ENCODE data around the gene TBC1D3B.
"Not testable (repeated sequence)": the region's sequence is repeated elsewhere in the genome, so short reads cannot be mapped to it uniquely, and the experiment has no call there.

Gene TBC1D3B

DNA sequence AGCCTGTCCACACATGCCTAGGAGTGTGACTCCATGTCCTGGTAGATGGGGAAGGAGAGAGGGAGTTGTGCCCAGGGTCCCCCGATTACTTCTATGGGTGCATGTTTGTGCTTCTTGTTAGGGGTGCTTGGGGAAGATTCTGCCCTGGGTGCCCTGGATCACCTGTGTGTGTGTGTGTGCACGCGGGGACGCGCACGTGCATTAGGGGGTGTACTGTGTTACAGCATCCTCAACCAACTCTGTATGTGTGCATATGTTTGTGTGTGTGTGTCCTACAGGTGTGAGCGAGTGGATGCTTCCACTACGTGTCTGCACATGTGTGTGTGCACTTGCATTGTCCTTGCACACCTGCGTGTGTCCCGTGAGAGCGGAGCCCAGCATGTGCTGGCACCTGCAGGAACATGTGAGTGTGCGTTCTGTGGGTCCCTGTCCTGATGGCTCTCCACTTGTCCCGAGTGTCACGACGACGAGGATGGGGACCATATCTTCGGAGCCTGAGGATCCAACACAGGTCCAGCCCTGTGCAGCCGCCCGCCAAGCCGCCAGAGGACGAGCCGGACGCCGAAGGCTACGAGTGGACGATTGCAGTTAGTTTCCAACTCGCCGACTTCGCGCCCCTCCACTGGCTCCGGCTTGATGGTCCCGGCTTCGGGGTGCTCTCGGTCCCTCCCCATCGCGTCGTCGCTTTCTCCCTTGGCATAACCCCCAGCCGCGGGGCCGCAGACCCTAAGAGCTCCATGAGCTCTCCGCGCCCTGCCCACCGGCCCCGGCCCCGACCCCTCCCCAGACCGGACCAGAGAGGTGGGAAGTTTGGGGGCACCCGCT lies 6.0 kb upstream of the TBC1D3B start:
- H3K27ac ChIP-seq, result no peak overlapping the region
- no peak for DNase-seq (ENCODE audit: low read depth, low spot score)

DNA sequence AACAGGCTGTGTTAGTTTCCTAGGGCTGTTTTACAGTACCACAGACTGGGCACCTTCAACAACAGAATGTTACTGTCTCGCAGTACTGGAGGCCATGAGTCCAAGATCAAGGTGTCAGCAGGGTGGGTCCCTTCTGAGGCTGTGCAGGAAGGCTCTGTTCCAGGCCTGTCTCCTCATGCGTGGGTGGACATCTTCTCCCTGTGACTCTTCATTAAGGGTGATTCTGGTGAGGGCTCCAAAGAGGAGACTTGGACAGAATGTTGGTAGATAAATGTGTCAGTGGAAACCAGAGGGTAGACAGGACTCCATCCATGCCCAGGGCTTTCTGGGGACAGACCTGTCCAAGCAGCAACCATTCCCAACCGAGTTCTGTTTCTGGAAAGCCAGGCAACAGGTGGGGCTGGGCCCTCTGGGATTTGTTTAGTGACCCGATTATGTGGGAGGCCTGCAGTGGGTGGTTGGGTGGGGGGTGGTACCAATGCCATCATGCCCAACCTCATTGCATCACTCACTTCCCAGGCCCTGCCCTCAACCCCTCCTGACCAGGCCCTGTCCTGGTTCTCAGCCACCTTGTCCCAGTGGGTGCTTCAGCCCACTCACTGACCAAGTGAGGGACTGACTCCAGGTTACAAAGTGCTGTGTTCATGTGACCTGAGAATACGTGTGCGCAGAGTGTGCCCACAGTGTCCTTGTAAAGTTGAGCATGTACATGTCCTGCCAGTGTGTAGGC lies 5.2 kb upstream of the TBC1D3B start:
- not testable (repeated sequence) for H3K27ac ChIP-seq; DNase-seq (ENCODE audit: low read depth, low spot score)

DNA sequence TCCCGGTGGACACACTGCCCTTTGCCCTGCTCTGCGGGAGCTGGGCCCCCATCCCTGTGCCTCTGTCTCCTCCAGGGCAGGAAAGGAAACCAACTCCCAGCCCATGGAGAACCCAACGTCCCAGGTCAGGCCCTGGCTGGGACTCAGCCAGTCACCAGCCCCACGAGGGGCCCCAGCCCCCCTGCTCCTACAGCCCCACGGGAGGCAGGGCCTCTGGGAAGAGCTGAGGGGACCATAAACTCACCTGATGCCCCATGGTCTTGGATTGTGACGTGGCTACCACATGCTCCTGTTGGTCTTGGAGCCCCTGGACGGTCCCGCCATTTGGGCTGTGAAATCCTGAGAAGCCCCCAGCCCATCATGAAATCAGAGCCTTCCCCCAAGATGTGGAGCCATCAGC lies 7.6 kb downstream of the TBC1D3B start:
- H3K27ac ChIP-seq; DNase-seq (ENCODE audit: low read depth, low spot score): not testable (repeated sequence)

DNA sequence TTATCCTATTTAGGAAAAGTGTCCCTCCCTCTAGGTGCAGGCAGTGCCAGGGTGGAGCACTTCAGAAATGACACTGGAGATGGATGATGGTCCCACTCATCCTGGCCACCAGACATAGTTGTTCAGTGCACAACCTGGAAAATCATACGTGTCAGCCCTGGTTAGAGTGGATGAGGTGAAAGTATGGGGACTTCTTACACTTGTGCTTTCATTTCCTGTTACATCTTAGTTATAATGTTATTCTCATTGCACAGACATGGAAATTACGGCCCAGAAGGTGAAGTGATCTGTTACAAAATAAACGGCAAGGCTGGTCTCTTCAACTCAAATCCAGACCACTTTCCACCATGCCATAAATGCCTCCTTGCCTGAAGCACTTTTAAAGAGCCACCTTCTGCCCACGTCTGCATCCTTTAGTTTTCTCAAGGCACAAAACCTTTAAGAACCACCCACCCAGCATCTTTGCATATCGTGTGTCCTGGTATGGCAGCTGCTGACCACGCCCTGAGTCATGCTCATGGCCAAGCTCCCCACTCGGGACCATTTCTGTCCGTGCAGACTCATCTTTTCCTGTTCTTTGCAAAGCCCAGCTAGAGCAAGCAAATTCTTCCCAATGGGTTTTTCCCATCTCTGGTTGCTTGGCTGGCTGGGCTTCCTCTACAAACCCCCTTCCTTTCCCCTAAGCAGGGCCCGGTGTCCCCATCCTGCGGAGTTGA lies 22.4 kb downstream of the TBC1D3B start:
- no peak for DNase-seq (ENCODE audit: low read depth, low spot score)
- no peak overlapping the region for H3K27ac ChIP-seq

DNA sequence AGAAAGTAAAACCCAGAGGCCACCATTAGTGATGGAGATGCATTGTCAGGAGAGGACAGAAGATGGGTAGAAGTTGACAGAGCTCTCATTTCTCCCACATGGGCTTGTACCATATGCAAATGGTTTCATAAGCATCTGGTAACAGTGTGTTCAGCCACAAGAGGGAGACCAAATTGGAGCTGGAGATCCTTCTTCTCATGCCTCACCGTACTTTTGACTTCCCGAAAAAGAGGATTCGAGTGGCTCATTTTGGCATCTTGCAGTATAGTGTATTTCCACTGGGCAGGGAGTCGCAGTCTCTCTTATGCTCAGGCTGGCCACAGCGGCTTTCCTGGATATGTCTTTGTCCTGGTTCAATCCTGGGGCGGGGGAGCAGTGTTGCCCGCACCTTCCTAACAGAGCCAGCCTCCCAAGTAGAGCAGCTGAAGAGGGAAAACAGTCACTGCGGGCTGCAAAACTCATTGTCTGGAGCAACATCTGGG lies 23.8 kb downstream of the TBC1D3B start:
- H3K27ac ChIP-seq, result no peak overlapping the region
- no peak for DNase-seq (ENCODE audit: low read depth, low spot score)

DNA sequence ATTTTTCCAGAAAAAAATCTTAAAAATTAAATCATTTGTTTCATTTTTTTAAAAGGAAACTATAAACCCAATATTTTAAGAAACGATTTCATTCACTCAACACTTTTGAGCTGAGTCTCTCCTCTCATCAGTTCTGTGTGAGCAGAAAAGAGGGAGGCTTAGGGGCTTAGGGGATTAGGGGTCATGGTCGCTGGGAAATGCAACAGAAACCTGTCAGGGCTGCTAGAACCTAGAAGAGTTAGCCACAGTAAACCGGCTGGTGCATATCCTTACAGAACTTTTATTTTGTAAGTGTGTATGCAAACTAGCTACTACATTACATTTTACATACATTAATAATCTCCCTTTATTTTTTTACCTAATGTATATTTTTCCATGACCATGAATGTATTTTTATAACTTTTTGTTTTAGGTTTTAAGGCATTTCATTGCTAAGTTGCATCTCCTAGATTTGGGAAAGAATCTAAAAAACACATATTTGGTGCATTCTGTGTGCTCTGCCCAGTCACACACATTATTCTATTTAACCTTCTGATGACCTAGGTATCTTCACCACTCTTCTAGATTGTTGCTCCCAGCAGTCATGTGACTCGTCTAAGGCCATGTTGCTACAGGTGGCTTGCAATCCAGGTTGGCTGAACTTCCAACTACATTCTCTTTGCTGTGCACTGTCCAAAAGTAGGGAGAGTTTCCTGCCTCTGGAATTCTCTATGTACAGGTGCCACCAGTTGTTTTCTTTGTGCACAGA lies 24.4 kb downstream of the TBC1D3B start:
- DNase-seq (ENCODE audit: low read depth, low spot score), result no peak

DNA sequence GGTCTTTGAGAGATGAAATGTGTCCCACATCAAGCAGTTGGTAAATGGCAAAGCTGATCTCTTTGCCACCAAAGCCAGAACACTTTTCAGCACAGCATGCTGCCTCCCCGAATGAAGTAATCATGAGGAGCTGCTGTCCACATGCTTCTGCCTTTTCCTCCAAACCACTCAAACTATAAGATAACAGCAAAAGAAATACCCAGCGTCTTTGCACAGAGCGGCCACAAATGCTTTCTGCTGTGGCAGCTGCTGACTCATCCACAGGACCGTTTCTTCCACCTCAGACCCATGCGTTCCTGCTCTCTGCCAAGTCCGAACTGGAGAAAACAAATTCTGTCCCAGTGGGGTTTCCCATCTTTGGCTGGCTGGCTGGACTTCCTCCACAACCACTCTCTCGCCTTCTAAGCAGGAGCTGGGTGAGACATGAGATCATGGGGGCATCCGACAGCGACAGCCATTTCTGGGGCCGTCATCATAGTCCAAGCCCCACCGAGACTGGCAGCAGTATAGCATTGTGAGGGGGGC lies 27.1 kb downstream of the TBC1D3B start:
- no peak for DNase-seq (ENCODE audit: low read depth, low spot score)
- H3K27ac ChIP-seq, result no peak overlapping the region

More for the DNA sequence above, 24.4 kb downstream of the TBC1D3B start:
- no peak overlapping the region for H3K27ac ChIP-seq

DNA sequence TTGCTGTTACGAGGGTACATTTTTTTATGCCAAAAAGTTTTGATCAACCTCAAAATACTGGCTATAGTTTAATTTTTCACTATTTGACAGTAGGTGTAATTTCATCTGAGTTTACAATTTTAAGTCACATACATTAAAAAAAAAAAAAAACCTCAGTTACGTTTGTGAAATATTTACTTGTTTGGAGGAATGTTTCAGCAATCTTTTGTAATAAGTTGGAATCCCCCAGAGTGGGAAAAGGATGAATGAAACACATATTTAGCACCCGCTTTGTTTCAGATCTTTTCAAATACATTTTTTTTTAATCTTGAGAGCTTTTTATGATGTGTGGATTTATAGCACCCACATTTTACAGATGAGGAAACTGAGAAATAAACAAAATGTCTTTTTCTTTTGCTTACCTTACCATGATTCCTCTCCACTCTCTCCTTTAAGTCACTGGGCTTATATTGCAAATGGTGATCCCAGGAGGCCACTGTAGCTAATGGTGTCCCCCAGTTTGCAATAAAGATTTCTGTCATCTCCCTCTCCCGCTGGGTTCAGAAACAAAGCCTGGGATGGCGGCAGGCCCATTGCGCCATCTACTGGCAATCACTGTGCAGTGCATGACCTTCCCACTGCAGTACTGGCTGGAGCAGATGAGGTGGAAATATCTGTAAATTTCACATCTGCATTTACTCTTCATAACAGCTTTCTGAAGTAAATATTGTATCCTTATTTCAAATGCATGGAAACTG lies 27.7 kb downstream of the TBC1D3B start:
- no peak for DNase-seq (ENCODE audit: low read depth, low spot score)
- no peak overlapping the region for H3K27ac ChIP-seq

GRCh38 chr17:36147601-36148000 lies 28.8 kb downstream of the TBC1D3B start:
- DNase-seq (ENCODE audit: low read depth, low spot score), result no peak
- H3K27ac ChIP-seq, result no peak overlapping the region

GRCh38 chr17:36144981-36145729 lies 31.3 kb downstream of the TBC1D3B start:
- H3K27ac ChIP-seq, result no peak overlapping the region
- DNase-seq (ENCODE audit: low read depth, low spot score), result no peak

GRCh38 chr17:36144014-36144413 lies 32.4 kb downstream of the TBC1D3B start:
- H3K27ac ChIP-seq, result no peak overlapping the region
- DNase-seq (ENCODE audit: low read depth, low spot score), result no peak

DNA sequence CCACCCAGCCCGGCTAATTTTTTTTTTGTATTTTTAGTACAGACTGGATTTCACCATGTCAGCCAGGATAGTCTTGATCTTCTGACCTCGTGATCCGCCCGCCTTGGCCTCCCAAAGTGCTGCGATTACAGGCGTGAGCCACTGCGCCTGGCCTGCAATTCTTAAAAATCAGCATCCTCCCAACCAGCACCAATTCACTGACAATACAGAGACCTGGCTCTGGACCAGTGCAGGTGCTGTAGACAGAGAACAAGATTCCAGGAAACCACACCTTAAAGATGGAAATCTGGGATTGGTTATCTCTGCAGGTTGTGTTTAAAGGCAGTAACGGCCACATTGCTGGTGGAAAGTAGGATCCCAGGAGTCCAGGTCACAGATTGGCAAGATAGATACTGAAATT lies 33.6 kb downstream of the TBC1D3B start:
- no peak for DNase-seq (ENCODE audit: low read depth, low spot score)
- H3K27ac ChIP-seq, result no peak overlapping the region

DNA sequence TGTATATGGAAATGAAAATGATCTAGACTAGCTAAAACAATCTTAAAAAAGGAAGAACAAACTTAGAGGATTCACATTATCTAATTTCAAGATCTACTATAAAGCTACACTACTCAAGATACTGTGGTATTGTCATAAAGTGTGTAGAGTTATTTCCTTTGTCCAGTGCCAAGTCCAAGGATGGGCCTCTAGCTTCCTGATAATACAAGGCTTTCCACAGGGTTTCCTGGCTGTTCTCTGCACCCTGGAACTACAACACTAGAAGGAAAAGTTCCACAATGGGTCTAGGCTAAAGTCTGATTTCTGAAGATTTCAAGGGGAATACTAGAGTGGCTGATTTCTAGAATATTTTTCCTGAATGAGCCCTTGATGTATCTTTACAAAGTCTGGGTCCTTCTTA lies 34.2 kb downstream of the TBC1D3B start:
- H3K27ac ChIP-seq, result no peak overlapping the region
- no peak for DNase-seq (ENCODE audit: low read depth, low spot score)

DNA sequence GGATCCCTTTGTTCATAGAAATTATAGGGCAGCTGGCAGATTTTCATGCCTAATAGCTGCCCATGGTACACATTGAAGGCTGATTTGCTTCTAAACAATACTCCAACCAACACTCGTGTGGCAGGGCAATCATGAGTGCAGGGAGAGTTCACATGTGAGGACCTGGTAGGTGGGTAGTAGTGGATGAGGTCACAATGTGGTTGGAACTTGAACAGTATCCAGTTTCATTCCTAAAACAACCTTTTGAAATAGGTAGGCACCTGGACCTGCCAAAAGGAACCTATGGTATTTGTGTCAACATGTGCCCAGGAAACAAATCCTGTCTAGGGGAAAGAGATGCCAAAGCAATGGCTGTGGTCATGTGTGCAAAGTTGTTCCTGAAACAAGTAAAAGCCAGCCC lies 40.0 kb downstream of the TBC1D3B start:
- DNase-seq (ENCODE audit: low read depth, low spot score), result no peak

DNA sequence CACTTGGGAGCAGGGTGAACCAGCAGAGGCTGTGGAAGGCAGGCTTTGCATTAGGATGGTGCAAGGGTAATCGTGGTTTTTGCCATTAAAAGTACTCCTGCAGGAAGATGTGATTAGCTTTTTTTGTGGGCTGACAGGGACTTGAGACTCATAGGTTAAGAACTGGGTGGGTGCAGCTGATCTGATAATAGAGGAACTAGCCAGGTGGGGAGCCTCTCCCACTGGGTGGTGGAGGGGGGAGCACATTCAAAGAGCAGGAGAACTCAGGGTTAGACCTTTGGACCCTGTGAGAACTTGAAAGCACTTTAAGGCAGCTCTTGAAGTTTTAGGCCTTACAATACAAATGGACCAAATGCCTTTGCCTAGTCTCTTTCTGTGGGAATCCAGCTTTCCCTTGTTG lies 40.4 kb downstream of the TBC1D3B start:
- H3K27ac ChIP-seq, result no peak overlapping the region
- DNase-seq (ENCODE audit: low read depth, low spot score), result no peak

More for the DNA sequence above, 40.0 kb downstream of the TBC1D3B start:
- H3K27ac ChIP-seq, result no peak overlapping the region

DNA sequence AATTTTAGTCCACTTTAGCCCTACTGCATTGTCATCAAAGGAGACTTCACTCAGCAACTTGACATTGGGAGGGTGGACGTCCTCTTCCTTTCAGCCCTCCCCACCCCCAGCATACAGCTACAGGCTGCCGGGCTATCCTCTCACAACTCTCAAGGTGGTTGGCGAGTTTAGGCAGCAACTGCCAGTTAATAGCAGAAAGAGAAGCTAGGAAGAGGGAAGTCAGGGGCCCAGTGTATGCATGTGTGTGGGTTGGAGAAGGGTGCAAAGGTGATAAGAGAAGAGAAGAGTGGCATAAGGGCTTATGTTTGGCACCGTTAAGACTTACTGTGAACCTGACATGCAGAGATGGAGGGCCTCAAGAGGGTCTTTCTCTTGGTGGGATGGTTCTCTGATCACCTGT lies 41.0 kb downstream of the TBC1D3B start:
- DNase-seq (ENCODE audit: low read depth, low spot score), result no peak
- H3K27ac ChIP-seq, result no peak overlapping the region

DNA sequence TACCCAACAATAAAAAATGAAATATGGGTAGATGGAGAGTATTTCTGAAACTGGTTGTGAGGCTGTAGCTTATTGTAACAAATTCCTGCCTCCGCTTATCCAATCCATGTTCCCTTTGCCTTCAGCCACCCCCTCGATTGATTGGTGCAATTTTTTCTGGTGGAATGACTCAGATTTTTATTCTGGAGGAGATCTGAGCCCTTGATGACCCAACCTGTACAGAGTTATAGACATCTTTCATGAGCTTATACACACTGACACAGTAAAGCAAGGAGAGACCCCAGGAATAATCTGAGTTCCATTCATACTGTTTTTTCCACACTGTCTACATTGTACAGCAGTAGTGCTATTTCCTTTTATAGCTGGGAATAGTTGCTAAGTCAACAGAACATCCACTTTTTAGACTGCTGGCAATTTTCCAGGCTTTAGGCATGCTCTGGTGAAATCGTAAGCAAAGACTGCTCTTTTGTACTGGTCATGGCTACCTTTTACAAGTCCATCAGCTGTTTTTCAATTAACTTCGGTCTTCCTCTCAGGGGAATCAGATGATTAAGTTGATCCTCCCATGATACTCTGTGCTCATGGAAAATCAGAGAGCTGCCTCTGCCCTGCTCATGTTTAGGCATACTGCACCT lies 42.7 kb downstream of the TBC1D3B start:
- H3K27ac ChIP-seq, result no peak overlapping the region
- no peak for DNase-seq (ENCODE audit: low read depth, low spot score)

- no peak for DNase-seq (ENCODE audit: low read depth, low spot score)
- no peak overlapping the region for H3K27ac ChIP-seq
Measured at GRCh38 chr17:36132421-36132831, 44.0 kb downstream of the TBC1D3B start.
